ENCODE measurements around the gene LRIG1.

LRIG1 gene

GRCh38 chr3:66495668-66496045, 5.2 kb downstream of the LRIG1 start:
- Histone ChIP-seq H3K9me3 (ENCODE audit: control insufficient read depth, insufficient read depth, low read length) (no peaks in the 10 kb centered on the region), H3K27ac (ENCODE audit: low read depth, low read length) (peak overlapping the region; percentile 84), H3K9ac (ENCODE audit: low read depth, low read length) (0 out of 2 replicates have a peak overlapping the region, but pooled peaks have one; percentile 3), H3K27me3 (ENCODE audit: control insufficient read depth, insufficient read depth, low read length) (no peaks in the 10 kb centered on the region), H3K4me3 (ENCODE audit: low read depth, low read length) (peak overlapping the region; percentile 91), H3K36me3 (ENCODE audit: control insufficient read depth, insufficient read depth, low read length) (no peaks in the 10 kb centered on the region), H3K4me1 (ENCODE audit: control insufficient read depth, insufficient read depth, low read length) (peaks cover 82% of the 10 kb centered on the region)

DNA sequence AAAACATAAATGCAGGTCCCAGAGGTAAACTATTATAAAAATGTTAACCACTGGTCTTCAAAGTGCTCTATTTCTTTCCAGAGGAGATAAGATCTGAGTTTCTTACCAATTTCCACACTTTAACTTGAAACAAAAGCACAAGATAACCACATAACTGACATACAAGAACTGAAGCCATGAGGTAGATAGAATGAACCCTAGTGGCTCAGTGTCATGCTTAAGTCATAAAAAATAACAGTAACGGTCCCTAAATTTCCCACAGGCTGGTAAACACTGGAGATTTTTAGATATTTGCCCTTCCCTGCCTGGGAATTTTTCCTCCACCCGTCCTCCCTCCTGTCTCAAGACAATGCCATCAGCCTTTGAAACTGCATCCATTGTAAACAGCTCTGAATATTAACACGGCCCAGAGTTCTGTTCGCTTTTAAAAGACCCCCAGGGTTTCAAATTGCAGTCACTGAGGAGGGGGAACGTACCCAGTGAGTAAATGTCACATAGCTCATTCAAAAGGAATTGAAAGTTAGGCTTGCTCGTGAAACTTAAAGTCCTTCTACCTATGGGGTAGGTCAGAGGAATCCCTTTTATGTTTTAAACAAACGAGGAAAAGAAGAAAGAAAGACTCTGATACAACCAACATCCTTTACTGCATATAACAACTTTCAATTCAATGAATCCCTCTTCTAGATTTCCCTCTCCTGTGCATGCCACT, 5.7 kb downstream of the LRIG1 start:
- Histone ChIP-seq H3K4me1 (ENCODE audit: control insufficient read depth, insufficient read depth, low read length) (peaks cover 87% of the 10 kb centered on the region), H3K9ac (ENCODE audit: low read depth, low read length) (0 out of 2 replicates have a peak overlapping the region, but pooled peaks have one; percentile 3), H3K27me3 (ENCODE audit: control insufficient read depth, insufficient read depth, low read length) (no peaks in the 10 kb centered on the region), H3K27ac (ENCODE audit: low read depth, low read length) (peak overlapping the region; percentile 84), H3K36me3 (ENCODE audit: control insufficient read depth, insufficient read depth, low read length) (no peaks in the 10 kb centered on the region), H3K9me3 (ENCODE audit: control insufficient read depth, insufficient read depth, low read length) (no peaks in the 10 kb centered on the region), H3K4me3 (ENCODE audit: low read depth, low read length) (peak overlapping the region; percentile 91)

DNA sequence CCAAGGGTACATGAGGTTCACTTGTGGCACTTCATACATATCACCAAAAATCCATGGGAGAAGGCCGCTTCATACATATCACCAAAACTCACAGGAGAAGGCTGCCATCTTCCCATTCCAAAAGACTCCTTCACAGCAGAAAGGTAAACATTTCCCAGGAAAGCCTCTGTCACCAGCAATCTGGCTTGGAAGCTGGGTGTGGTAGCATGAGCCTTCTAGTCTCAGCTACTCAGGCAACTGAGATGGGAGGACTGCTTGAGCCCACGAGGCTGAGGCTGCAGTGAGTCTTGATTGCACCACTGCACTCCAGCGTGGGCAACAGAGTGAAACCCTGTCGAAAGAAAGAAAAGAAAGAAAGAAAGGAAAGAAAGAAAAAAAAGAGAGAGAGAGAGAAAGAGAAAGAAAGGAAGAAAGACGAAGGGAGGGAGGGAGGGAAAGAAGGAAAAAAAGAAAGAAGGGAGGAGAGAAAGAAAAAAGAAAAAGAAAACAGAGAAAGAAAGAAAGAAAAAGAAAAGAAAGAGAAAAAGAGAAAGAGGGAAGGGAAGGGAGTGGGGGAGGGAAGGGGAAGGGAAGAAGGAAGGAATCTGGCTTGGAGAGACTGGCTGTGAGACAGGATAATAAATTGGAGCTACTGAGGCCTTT, 7.2 kb downstream of the LRIG1 start:
- no peaks in the 10 kb centered on the region for H3K27me3 ChIP-seq (ENCODE audit: control insufficient read depth, insufficient read depth, low read length)
- H3K4me1 ChIP-seq (ENCODE audit: control insufficient read depth, insufficient read depth, low read length) = peaks cover 90% of the 10 kb centered on the region
- no peaks in the 10 kb centered on the region for H3K36me3 ChIP-seq (ENCODE audit: control insufficient read depth, insufficient read depth, low read length)
- H3K4me3 ChIP-seq (ENCODE audit: low read depth, low read length) = 0 out of 2 replicates have a peak overlapping the region, but pooled peaks have one; percentile 21
- no peaks in the 10 kb centered on the region for H3K9me3 ChIP-seq (ENCODE audit: control insufficient read depth, insufficient read depth, low read length)
- no peak overlapping the region for H3K9ac ChIP-seq (ENCODE audit: low read depth, low read length)
- H3K27ac ChIP-seq (ENCODE audit: low read depth, low read length) = no peak overlapping the region

- Histone ChIP-seq H3K4me3 (ENCODE audit: low read depth, low read length) (no peak overlapping the region), H3K9me3 (ENCODE audit: control insufficient read depth, insufficient read depth, low read length) (no peaks in the 10 kb centered on the region), H3K4me1 (ENCODE audit: control insufficient read depth, insufficient read depth, low read length) (peaks cover 85% of the 10 kb centered on the region), H3K27ac (ENCODE audit: low read depth, low read length) (peak overlapping the region; percentile 15), H3K36me3 (ENCODE audit: control insufficient read depth, insufficient read depth, low read length) (no peaks in the 10 kb centered on the region), H3K27me3 (ENCODE audit: control insufficient read depth, insufficient read depth, low read length) (no peaks in the 10 kb centered on the region), H3K9ac (ENCODE audit: low read depth, low read length) (no peak overlapping the region)
These were observed 8.2 kb downstream of the LRIG1 start for GRCh38 chr3:66492672-66493071.

- no peaks in the 10 kb centered on the region for H3K36me3 ChIP-seq (ENCODE audit: control insufficient read depth, insufficient read depth, low read length)
- peaks cover 85% of the 10 kb centered on the region for H3K4me1 ChIP-seq (ENCODE audit: control insufficient read depth, insufficient read depth, low read length)
- H3K27ac ChIP-seq (ENCODE audit: low read depth, low read length) = peak overlapping the region; percentile 37
- no peaks in the 10 kb centered on the region for H3K9me3 ChIP-seq (ENCODE audit: control insufficient read depth, insufficient read depth, low read length)
- no peak overlapping the region for H3K9ac ChIP-seq (ENCODE audit: low read depth, low read length)
- H3K4me3 ChIP-seq (ENCODE audit: low read depth, low read length) = peak overlapping the region; percentile 15; the same call in 1 of the 2 replicates
- H3K27me3 ChIP-seq (ENCODE audit: control insufficient read depth, insufficient read depth, low read length) = no peaks in the 10 kb centered on the region
These were observed 8.8 kb downstream of the LRIG1 start for GRCh38 chr3:66492071-66492470.

DNA sequence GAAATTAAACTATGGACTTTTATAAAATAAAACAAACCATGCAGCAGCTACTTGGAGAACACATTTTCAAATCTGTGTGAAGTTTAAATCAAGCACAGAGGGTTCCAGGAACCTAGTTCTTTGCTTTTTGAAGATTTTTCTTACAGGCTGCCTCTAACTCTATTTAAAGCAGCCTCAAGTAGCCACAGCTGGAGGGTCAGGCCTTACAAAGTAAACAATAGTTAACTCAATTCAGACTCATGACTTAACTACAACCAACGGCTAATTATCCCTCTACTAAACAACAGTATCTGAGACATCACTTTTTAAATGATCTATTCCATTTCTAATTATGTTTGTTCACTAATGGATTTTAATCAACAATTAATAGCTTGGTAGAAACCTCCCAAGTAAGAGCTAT, 9.8 kb downstream of the LRIG1 start:
- no peak overlapping the region for H3K9ac ChIP-seq (ENCODE audit: low read depth, low read length)

GRCh38 chr3:66490214-66490613, 10.6 kb downstream of the LRIG1 start:
- peaks cover 85% of the 10 kb centered on the region for H3K4me1 ChIP-seq (ENCODE audit: control insufficient read depth, insufficient read depth, low read length)
- no peak overlapping the region for H3K27ac ChIP-seq (ENCODE audit: low read depth, low read length)
- no peak overlapping the region for H3K4me3 ChIP-seq (ENCODE audit: low read depth, low read length)
- H3K9ac ChIP-seq (ENCODE audit: low read depth, low read length) = no peak overlapping the region
- H3K27me3 ChIP-seq (ENCODE audit: control insufficient read depth, insufficient read depth, low read length) = no peaks in the 10 kb centered on the region
- H3K36me3 ChIP-seq (ENCODE audit: control insufficient read depth, insufficient read depth, low read length) = no peaks in the 10 kb centered on the region
- no peaks in the 10 kb centered on the region for H3K9me3 ChIP-seq (ENCODE audit: control insufficient read depth, insufficient read depth, low read length)

More for the DNA sequence above, 9.8 kb downstream of the LRIG1 start:
- no peaks in the 10 kb centered on the region for H3K36me3 ChIP-seq (ENCODE audit: control insufficient read depth, insufficient read depth, low read length)
- H3K27me3 ChIP-seq (ENCODE audit: control insufficient read depth, insufficient read depth, low read length) = no peaks in the 10 kb centered on the region
- H3K4me1 ChIP-seq (ENCODE audit: control insufficient read depth, insufficient read depth, low read length) = peaks cover 85% of the 10 kb centered on the region
- no peaks in the 10 kb centered on the region for H3K9me3 ChIP-seq (ENCODE audit: control insufficient read depth, insufficient read depth, low read length)
- H3K27ac ChIP-seq (ENCODE audit: low read depth, low read length) = peak overlapping the region; percentile 67
- H3K4me3 ChIP-seq (ENCODE audit: low read depth, low read length) = peak overlapping the region; percentile 35; the same call in 1 of the 2 replicates

DNA sequence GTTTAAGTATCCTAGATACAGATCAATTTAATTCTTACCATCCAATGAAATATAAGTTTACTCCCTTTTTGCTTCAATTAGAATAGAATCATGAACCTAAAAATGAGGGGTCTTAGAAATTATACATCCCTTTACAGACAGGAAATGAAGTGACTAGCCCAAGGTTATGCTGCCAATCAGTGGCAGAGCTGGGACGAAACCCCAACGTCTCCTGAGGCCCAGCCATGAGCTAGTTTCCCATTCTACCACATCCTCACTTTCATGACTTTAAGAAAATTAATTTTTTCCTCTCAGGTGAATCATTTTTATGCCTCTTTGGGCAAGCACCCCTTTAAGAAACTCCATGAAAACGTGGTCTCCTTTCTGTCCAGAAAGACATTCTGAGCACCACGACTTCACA, 11.2 kb downstream of the LRIG1 start:
- H3K4me3 ChIP-seq (ENCODE audit: low read depth, low read length) = no peak overlapping the region
- H3K4me1 ChIP-seq (ENCODE audit: control insufficient read depth, insufficient read depth, low read length) = peaks cover 84% of the 10 kb centered on the region

GRCh38 chr3:66489115-66489514, 11.7 kb downstream of the LRIG1 start:
- H3K4me1 ChIP-seq (ENCODE audit: control insufficient read depth, insufficient read depth, low read length) = peaks cover 84% of the 10 kb centered on the region
- H3K9ac ChIP-seq (ENCODE audit: low read depth, low read length) = no peak overlapping the region
- H3K27ac ChIP-seq (ENCODE audit: low read depth, low read length) = no peak overlapping the region
- H3K27me3 ChIP-seq (ENCODE audit: control insufficient read depth, insufficient read depth, low read length) = no peaks in the 10 kb centered on the region
- no peaks in the 10 kb centered on the region for H3K9me3 ChIP-seq (ENCODE audit: control insufficient read depth, insufficient read depth, low read length)
- H3K36me3 ChIP-seq (ENCODE audit: control insufficient read depth, insufficient read depth, low read length) = no peaks in the 10 kb centered on the region
- no peak overlapping the region for H3K4me3 ChIP-seq (ENCODE audit: low read depth, low read length)

More for the DNA sequence above, 11.2 kb downstream of the LRIG1 start:
- H3K27ac ChIP-seq (ENCODE audit: low read depth, low read length) = no peak overlapping the region
- H3K36me3 ChIP-seq (ENCODE audit: control insufficient read depth, insufficient read depth, low read length) = no peaks in the 10 kb centered on the region
- H3K9me3 ChIP-seq (ENCODE audit: control insufficient read depth, insufficient read depth, low read length) = no peaks in the 10 kb centered on the region
- H3K27me3 ChIP-seq (ENCODE audit: control insufficient read depth, insufficient read depth, low read length) = no peaks in the 10 kb centered on the region
- no peak overlapping the region for H3K9ac ChIP-seq (ENCODE audit: low read depth, low read length)

DNA sequence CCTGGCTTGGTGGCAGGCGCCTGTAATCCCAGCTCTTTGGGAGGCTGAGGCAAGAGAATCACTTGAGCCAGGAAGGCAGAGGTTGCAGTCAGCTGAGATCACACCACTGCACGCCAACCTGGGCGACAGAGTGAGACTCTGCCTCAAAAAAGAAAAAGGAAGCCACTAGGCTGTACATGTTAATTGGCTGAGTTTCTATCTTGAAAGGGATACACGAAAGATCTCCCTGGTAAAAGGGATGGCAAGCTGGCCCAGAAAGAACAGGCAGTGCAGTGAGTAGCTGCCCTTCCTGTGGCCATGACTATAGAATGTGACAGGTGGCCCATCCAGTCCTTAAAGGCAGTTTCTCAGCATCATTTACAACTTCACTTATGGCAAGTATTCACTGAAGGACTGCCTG, 12.3 kb downstream of the LRIG1 start:
- Histone ChIP-seq H3K36me3 (ENCODE audit: control insufficient read depth, insufficient read depth, low read length) (no peaks in the 10 kb centered on the region), H3K9me3 (ENCODE audit: control insufficient read depth, insufficient read depth, low read length) (no peaks in the 10 kb centered on the region), H3K27me3 (ENCODE audit: control insufficient read depth, insufficient read depth, low read length) (no peaks in the 10 kb centered on the region), H3K4me1 (ENCODE audit: control insufficient read depth, insufficient read depth, low read length) (peaks cover 86% of the 10 kb centered on the region), H3K4me3 (ENCODE audit: low read depth, low read length) (no peak overlapping the region), H3K27ac (ENCODE audit: low read depth, low read length) (no peak overlapping the region), H3K9ac (ENCODE audit: low read depth, low read length) (no peak overlapping the region)

- Histone ChIP-seq H3K27ac (ENCODE audit: low read depth, low read length) (no peak overlapping the region), H3K9me3 (ENCODE audit: control insufficient read depth, insufficient read depth, low read length) (no peaks in the 10 kb centered on the region), H3K4me3 (ENCODE audit: low read depth, low read length) (no peak overlapping the region), H3K4me1 (ENCODE audit: control insufficient read depth, insufficient read depth, low read length) (peaks cover 86% of the 10 kb centered on the region), H3K27me3 (ENCODE audit: control insufficient read depth, insufficient read depth, low read length) (no peaks in the 10 kb centered on the region), H3K9ac (ENCODE audit: low read depth, low read length) (no peak overlapping the region), H3K36me3 (ENCODE audit: control insufficient read depth, insufficient read depth, low read length) (no peaks in the 10 kb centered on the region)
These were observed 13.4 kb downstream of the LRIG1 start for GRCh38 chr3:66487465-66487864.

All from HUES48 (cell line).